K562 (cell line): Measurements from ENCODE around the gene PRSS22. TPM values are rescaled to one million over a fixed set of nuclear protein-coding genes. Genes with fewer than 3 reads are reported as not detected.
A peak's percentile ranks its signal among the peaks of the same experiment; 100 is the strongest.

Experiments used
- CC2D1A ChIP-seq: fragments of 450-650 bp; IDR thresholded peaks from 2 replicates; pipeline ENCODE4 v1.6.1; 2017; ENCODE audit warnings: mild to moderate bottlenecking
- JUNB ChIP-seq: fragments of 450-650 bp; formaldehyde crosslinking; conservative IDR thresholded peaks from 2 replicates; pipeline ENCODE4 v1.4.0; 2020; ENCODE audit warnings: mild to moderate bottlenecking
- SP2 ChIP-seq: IDR thresholded peaks from 2 replicates; pipeline ENCODE4 v1.6.1; 2011; ENCODE audit warnings: mild to moderate bottlenecking, low read depth, low read length, moderate library complexity; ENCODE audit not compliant: poor library complexity, severe bottlenecking; ENCODE audit errors: extremely low read depth
- TCF7L2 ChIP-seq: fragments of 150-350 bp; IDR thresholded peaks from 2 replicates; pipeline ENCODE4 v1.6.1; 2016; ENCODE audit warnings: low read depth, mild to moderate bottlenecking, low read length, moderate library complexity
- polyA plus RNA-seq, 8 experiments: library from polyadenylated mRNA; depleted of rRNA in 4 of 8; stranded (reverse) in 5 of 8; unstranded in 3 of 8; fragments of >200 nt; fragmentation: Nextera tagmentation in 2 of 8; fragmentation: Illumina TruSeq in 1 of 8; extraction: Ambion mirVana in 2 of 8; extraction: Trizol in 1 of 8; gene quantifications; 2 replicates each; pipeline versions ENCODE4 v1.2.1 to v1.2.3, GENCODE V29; 2011 to 2014; ENCODE audit warnings: inconsistent platforms in 1 of 8, missing spikeins in 1 of 8
- total RNA-seq, 7 experiments: library from RNA; depleted of rRNA in 6 of 7; stranded (reverse); fragments of >200 nt in 6 of 7; fragmentation: Illumina TruSeq in 2 of 7; extraction: Trizol in 2 of 7; gene quantifications; 2 replicates each; pipeline versions ENCODE4 v1.2.1 to v1.2.3, GENCODE V29; 2011 to 2021; ENCODE audit warnings: low replicate concordance in 1 of 7
- TF ChIP-seq, protein P1 (sequence below): fragments of 250-450 bp; sonication (Bioruptor Pico); IDR thresholded peaks from 2 replicates; pipeline ENCODE4 v1.8.0; 2021; ENCODE audit warnings: borderline replicate concordance, mild to moderate bottlenecking, moderate library complexity; ENCODE audit not compliant: poor library complexity, severe bottlenecking
- TF ChIP-seq, protein P2 (sequence below): fragments of 450-650 bp; IDR thresholded peaks from 2 replicates; pipeline ENCODE4 v1.6.1; 2016; ENCODE audit warnings: mild to moderate bottlenecking, moderate library complexity
- TF ChIP-seq, protein P3 (sequence below): sonication (generic); formaldehyde crosslinking; IDR thresholded peaks from 2 replicates; pipeline ENCODE4 v1.5.0; 2020; ENCODE audit warnings: missing genetic modification reagents
- TF ChIP-seq, protein P4 (sequence below), 2 experiments: fragments of 450-650 bp; conservative IDR thresholded peaks; 2 replicates each; pipeline ENCODE4 v1.6.1; 2017; ENCODE audit warnings: mild to moderate bottlenecking in 2 of 2, moderate library complexity in 2 of 2
- TF ChIP-seq, protein P5 (sequence below): sonication (generic); formaldehyde crosslinking; IDR thresholded peaks from 2 replicates; pipeline ENCODE4 v1.8.0; 2022; ENCODE audit warnings: mild to moderate bottlenecking, low read depth, missing genetic modification reagents

The PRSS22 gene
- total and polyA plus RNA-seq, 9 of the 15 experiments (the other 6 are each of a cell fraction or from before 2014, with no cell fraction given) = 0.13 to 0.42 TPM; not detected in 7

DNA sequence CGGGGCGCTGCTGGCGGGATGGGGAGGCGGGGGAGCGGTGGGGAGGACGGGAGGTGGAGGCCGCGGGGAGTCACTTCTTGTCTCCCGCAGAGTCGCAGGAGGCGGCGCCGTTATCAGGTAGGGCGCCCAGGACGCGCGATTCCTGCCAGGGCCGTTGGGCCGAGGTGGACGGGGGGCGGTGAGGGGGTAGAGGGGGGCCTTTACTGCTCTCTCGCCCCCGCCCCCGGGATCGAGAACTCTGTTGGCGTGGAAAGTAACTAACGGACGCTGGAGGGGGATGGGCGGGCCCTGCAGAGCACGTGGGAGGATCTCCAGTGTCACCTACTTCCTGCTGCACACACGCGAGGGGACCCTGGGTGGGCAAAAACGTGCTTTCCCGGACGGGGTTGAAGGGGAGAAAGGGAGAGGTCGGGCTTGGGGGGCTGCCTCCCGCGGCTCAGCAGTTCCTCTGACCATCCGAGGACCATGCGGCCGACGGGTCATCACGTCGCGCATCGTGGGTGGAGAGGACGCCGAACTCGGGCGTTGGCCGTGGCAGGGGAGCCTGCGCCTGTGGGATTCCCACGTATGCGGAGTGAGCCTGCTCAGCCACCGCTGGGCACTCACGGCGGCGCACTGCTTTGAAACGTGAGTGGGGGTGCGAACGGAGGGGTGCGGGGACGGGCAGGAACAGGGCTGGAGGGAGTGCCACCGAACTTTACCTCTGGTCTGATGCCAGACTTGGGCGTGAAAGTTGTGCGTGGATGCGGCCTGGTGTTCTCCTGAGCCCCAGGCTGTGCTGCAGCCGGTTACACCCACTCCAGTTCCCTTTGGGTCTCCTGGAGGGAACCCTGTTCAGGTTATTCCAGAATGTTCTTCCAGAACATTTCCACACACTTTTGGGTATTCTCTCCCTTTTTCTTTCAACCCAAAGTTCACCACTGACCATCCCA, 40.4 kb downstream of the PRSS22 start (continued):
- TF ChIP-seq, protein P1, sequence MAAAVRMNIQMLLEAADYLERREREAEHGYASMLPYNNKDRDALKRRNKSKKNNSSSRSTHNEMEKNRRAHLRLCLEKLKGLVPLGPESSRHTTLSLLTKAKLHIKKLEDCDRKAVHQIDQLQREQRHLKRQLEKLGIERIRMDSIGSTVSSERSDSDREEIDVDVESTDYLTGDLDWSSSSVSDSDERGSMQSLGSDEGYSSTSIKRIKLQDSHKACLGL = peak; percentile 33
- TF ChIP-seq, protein P2, sequence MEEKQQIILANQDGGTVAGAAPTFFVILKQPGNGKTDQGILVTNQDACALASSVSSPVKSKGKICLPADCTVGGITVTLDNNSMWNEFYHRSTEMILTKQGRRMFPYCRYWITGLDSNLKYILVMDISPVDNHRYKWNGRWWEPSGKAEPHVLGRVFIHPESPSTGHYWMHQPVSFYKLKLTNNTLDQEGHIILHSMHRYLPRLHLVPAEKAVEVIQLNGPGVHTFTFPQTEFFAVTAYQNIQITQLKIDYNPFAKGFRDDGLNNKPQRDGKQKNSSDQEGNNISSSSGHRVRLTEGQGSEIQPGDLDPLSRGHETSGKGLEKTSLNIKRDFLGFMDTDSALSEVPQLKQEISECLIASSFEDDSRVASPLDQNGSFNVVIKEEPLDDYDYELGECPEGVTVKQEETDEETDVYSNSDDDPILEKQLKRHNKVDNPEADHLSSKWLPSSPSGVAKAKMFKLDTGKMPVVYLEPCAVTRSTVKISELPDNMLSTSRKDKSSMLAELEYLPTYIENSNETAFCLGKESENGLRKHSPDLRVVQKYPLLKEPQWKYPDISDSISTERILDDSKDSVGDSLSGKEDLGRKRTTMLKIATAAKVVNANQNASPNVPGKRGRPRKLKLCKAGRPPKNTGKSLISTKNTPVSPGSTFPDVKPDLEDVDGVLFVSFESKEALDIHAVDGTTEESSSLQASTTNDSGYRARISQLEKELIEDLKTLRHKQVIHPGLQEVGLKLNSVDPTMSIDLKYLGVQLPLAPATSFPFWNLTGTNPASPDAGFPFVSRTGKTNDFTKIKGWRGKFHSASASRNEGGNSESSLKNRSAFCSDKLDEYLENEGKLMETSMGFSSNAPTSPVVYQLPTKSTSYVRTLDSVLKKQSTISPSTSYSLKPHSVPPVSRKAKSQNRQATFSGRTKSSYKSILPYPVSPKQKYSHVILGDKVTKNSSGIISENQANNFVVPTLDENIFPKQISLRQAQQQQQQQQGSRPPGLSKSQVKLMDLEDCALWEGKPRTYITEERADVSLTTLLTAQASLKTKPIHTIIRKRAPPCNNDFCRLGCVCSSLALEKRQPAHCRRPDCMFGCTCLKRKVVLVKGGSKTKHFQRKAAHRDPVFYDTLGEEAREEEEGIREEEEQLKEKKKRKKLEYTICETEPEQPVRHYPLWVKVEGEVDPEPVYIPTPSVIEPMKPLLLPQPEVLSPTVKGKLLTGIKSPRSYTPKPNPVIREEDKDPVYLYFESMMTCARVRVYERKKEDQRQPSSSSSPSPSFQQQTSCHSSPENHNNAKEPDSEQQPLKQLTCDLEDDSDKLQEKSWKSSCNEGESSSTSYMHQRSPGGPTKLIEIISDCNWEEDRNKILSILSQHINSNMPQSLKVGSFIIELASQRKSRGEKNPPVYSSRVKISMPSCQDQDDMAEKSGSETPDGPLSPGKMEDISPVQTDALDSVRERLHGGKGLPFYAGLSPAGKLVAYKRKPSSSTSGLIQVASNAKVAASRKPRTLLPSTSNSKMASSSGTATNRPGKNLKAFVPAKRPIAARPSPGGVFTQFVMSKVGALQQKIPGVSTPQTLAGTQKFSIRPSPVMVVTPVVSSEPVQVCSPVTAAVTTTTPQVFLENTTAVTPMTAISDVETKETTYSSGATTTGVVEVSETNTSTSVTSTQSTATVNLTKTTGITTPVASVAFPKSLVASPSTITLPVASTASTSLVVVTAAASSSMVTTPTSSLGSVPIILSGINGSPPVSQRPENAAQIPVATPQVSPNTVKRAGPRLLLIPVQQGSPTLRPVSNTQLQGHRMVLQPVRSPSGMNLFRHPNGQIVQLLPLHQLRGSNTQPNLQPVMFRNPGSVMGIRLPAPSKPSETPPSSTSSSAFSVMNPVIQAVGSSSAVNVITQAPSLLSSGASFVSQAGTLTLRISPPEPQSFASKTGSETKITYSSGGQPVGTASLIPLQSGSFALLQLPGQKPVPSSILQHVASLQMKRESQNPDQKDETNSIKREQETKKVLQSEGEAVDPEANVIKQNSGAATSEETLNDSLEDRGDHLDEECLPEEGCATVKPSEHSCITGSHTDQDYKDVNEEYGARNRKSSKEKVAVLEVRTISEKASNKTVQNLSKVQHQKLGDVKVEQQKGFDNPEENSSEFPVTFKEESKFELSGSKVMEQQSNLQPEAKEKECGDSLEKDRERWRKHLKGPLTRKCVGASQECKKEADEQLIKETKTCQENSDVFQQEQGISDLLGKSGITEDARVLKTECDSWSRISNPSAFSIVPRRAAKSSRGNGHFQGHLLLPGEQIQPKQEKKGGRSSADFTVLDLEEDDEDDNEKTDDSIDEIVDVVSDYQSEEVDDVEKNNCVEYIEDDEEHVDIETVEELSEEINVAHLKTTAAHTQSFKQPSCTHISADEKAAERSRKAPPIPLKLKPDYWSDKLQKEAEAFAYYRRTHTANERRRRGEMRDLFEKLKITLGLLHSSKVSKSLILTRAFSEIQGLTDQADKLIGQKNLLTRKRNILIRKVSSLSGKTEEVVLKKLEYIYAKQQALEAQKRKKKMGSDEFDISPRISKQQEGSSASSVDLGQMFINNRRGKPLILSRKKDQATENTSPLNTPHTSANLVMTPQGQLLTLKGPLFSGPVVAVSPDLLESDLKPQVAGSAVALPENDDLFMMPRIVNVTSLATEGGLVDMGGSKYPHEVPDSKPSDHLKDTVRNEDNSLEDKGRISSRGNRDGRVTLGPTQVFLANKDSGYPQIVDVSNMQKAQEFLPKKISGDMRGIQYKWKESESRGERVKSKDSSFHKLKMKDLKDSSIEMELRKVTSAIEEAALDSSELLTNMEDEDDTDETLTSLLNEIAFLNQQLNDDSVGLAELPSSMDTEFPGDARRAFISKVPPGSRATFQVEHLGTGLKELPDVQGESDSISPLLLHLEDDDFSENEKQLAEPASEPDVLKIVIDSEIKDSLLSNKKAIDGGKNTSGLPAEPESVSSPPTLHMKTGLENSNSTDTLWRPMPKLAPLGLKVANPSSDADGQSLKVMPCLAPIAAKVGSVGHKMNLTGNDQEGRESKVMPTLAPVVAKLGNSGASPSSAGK = peak; percentile 83
- 0 out of 2 replicates have a peak, but pooled peaks have one; percentile 16 for TF ChIP-seq CC2D1A
- no peak for TF ChIP-seq JUNB (CRISPR knock-in tag)
- TF ChIP-seq, protein P3, sequence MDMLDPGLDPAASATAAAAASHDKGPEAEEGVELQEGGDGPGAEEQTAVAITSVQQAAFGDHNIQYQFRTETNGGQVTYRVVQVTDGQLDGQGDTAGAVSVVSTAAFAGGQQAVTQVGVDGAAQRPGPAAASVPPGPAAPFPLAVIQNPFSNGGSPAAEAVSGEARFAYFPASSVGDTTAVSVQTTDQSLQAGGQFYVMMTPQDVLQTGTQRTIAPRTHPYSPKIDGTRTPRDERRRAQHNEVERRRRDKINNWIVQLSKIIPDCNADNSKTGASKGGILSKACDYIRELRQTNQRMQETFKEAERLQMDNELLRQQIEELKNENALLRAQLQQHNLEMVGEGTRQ (CRISPR knock-in tag) = peak; percentile 53
- no peak for TF ChIP-seq SP2
- TF ChIP-seq, protein P4, sequence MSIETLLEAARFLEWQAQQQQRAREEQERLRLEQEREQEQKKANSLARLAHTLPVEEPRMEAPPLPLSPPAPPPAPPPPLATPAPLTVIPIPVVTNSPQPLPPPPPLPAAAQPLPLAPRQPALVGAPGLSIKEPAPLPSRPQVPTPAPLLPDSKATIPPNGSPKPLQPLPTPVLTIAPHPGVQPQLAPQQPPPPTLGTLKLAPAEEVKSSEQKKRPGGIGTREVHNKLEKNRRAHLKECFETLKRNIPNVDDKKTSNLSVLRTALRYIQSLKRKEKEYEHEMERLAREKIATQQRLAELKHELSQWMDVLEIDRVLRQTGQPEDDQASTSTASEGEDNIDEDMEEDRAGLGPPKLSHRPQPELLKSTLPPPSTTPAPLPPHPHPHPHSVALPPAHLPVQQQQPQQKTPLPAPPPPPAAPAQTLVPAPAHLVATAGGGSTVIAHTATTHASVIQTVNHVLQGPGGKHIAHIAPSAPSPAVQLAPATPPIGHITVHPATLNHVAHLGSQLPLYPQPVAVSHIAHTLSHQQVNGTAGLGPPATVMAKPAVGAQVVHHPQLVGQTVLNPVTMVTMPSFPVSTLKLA (conservative IDR thresholded peaks at IDR 0.05) = peak; percentile 83 to 93
- no peak for TF ChIP-seq TCF7L2
- TF ChIP-seq, protein P5, sequence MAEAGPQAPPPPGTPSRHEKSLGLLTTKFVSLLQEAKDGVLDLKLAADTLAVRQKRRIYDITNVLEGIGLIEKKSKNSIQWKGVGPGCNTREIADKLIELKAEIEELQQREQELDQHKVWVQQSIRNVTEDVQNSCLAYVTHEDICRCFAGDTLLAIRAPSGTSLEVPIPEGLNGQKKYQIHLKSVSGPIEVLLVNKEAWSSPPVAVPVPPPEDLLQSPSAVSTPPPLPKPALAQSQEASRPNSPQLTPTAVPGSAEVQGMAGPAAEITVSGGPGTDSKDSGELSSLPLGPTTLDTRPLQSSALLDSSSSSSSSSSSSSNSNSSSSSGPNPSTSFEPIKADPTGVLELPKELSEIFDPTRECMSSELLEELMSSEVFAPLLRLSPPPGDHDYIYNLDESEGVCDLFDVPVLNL = no peak
